Endothelial cell of umbilical vein (primary cell): ENCODE results near the gene PIM3.

Experiments used
- CTCF ChIP-seq, 2 donors: IDR thresholded peaks; 1 replicate in 1 of 2; 2 replicates in 1 of 2; pipeline ENCODE4 v1.5.1; 2011; ENCODE audit warnings: low read length in 2 of 2, mild to moderate bottlenecking in 2 of 2, moderate library complexity in 2 of 2, control low read depth in 1 of 2, inconsistent platforms in 1 of 2, low read depth in 1 of 2; ENCODE audit not compliant: insufficient read depth in 1 of 2; ENCODE audit errors: extremely low read depth in 1 of 2
- MAX ChIP-seq: IDR thresholded peaks from 2 replicates; pipeline ENCODE4 v1.6.1; 2011; ENCODE audit not compliant: insufficient read depth, insufficient read length
- MYC ChIP-seq: IDR thresholded peaks from one replicate; pipeline ENCODE4 v1.6.1; 2011; ENCODE audit warnings: mild to moderate bottlenecking, low read depth, low read length
- POLR2A ChIP-seq: IDR thresholded peaks from 2 replicates; pipeline ENCODE4 v1.6.1; 2012; ENCODE audit warnings: low read depth, mild to moderate bottlenecking, control low read depth, low read length
- POLR2AphosphoS5 ChIP-seq: IDR thresholded peaks from 2 replicates; pipeline ENCODE4 v1.6.1; 2012; ENCODE audit warnings: low read depth, mild to moderate bottlenecking, control low read depth, low read length, moderate library complexity; ENCODE audit not compliant: insufficient read depth

GRCh38 chr22:49956418-49956770 lies 4.2 kb upstream of the PIM3 start:
- TF ChIP-seq CTCF (IDR thresholded peaks at IDR 0.05; ENCODE audit: extremely low read depth in 1 of 2, insufficient read depth in 1 of 2, low read depth in 1 of 2, low read length in 2 of 2) = no peak
- no peak for TF ChIP-seq POLR2A
- no peak for TF ChIP-seq MAX
- no peak for TF ChIP-seq POLR2AphosphoS5
- no peak for TF ChIP-seq MYC
